ENCODE measurements around the gene GRID2IP. TPM values are rescaled to one million over a fixed set of nuclear protein-coding genes. Genes with fewer than 3 reads are reported as not detected.

The GRID2IP gene
- total and polyA plus RNA-seq, 5 donors from 2014 or later, result 0.10 to 0.15 TPM; not detected in 3

GRCh38 chr7:6497637-6497905, 53.7 kb downstream of the GRID2IP start:
- Mint-ChIP-seq H3K27me3 (no peaks in the 10 kb centered on the region), H3K36me3 (no peaks in the 10 kb centered on the region), H3K27ac (no peak overlapping the region), H3K4me3 (no peak overlapping the region), H3K9me3 (peaks cover 0 to 1% (median 0%) of the 10 kb centered on the region in 7 donors), H3K4me1 (no peaks in the 10 kb centered on the region)
- Histone ChIP-seq H3K27ac (ENCODE audit: insufficient read depth, low read length, poor library complexity, severe bottlenecking) (no peak overlapping the region), H3K4me1 (ENCODE audit: control insufficient read depth, insufficient read depth, low read length, poor library complexity, severe bottlenecking) (no peaks in the 10 kb centered on the region), H3K4me3 (ENCODE audit: low read depth, low read length) (no peak overlapping the region), H3K9me3 (ENCODE audit: control insufficient read depth in 2 of 2, low read length in 2 of 2) (no peaks in the 10 kb centered on the region), H3K36me3 (ENCODE audit: control insufficient read depth, insufficient read depth, low read length) (no peaks in the 10 kb centered on the region), H3K27me3 (ENCODE audit: control insufficient read depth, insufficient read depth, low read length) (no peaks in the 10 kb centered on the region)
- no peak for DNase-seq
- no peak for ATAC-seq (ENCODE audit: low read depth in 2 of 2)

DNA sequence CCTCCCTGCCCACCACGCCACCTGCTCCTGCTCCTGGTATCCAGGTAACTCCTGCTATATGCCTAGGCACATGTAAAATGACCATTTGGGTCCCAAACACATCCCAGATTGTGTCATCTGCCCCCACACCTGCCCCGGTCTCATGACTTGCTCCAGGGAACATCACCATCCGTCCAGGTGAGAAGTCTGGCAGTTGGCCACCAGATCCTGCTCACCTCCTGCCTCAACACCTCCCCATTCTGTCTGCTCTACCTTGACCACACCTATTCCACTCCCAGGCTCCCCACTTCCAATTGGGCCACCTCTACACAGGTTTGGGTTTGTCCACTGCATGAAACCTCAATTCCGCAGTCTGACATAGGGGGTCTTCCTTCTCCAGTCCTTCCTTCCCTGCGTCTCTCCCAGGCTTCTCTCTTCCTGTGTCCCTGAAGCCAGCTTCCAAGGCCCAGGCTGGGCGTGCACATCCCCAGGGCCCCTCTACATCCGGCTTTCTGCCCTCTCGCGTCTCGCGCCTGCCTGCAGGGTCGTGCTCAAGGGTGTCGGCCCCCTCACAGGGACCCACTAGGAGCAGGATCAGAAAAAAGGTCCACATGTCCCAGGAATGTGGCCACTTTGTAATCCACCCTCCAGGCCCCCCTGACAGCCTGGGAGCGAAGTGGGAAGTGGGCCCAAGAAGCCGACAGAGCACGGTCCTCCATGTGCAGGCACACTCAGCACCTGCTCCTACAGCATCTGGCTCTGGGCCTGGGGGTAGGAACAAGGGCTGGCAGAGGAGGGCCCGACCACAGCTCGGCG, 54.2 kb downstream of the GRID2IP start:
- DNase-seq, result no peak
- Histone ChIP-seq H3K36me3 (ENCODE audit: control insufficient read depth, insufficient read depth, low read length) (no peaks in the 10 kb centered on the region), H3K4me3 (ENCODE audit: low read depth, low read length) (no peak overlapping the region), H3K4me1 (ENCODE audit: control insufficient read depth, insufficient read depth, low read length, poor library complexity, severe bottlenecking) (no peaks in the 10 kb centered on the region), H3K9me3 (ENCODE audit: control insufficient read depth in 2 of 2, low read length in 2 of 2) (no peaks in the 10 kb centered on the region), H3K27ac (ENCODE audit: insufficient read depth, low read length, poor library complexity, severe bottlenecking) (no peak overlapping the region), H3K27me3 (ENCODE audit: control insufficient read depth, insufficient read depth, low read length) (no peaks in the 10 kb centered on the region)
- H3K9me3 Mint-ChIP-seq, result peaks cover 0 to 1% (median 0%) of the 10 kb centered on the region in 7 donors
- ATAC-seq (ENCODE audit: low read depth in 2 of 2), result no peak
- no peaks in the 10 kb centered on the region for H3K4me1 Mint-ChIP-seq
- H3K27ac Mint-ChIP-seq, result no peak overlapping the region
- no peaks in the 10 kb centered on the region for H3K36me3 Mint-ChIP-seq
- H3K4me3 Mint-ChIP-seq, result no peak overlapping the region
- peaks cover 3% of the 10 kb centered on the region for H3K27me3 Mint-ChIP-seq

- H3K9me3 Mint-ChIP-seq, result peaks cover 0 to 1% (median 0%) of the 10 kb centered on the region in 7 donors
- ATAC-seq (ENCODE audit: low read depth in 2 of 2), result no peak
- DNase-seq, result no peak
Observed at GRCh38 chr7:6495597-6496262, 55.5 kb downstream of the GRID2IP start.

DNA sequence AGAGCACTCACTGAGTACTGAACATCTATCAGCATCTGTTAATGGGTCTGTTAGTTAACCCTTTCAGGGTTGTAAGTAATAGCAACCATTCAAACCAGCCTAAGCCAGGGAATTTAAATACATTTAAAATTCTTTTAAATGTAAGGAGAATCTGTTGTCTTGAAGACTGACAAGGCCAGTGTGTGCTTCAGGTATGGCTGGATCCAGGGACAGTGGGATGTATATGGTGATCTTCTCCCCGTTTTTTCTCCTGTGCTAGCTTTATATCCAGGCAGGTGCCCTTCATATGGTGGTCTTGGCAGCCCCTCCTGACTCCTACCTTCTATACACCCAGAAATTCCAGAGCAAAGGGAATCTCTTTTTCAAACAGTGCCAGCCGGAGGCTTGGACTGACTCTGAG, 56.9 kb downstream of the GRID2IP start:
- ATAC-seq (ENCODE audit: low read depth in 2 of 2) (no peak), DNase-seq (no peak)
- Mint-ChIP-seq H3K27ac (no peak overlapping the region), H3K36me3 (no peaks in the 10 kb centered on the region), H3K4me3 (peak overlapping the region in 1 of 4 donors; percentile 13), H3K4me1 (no peaks in the 10 kb centered on the region), H3K9me3 (peaks cover 0 to 1% (median 0%) of the 10 kb centered on the region in 7 donors), H3K27me3 (peaks cover 4% of the 10 kb centered on the region)
- Histone ChIP-seq H3K9me3 (ENCODE audit: control insufficient read depth in 2 of 2, low read length in 2 of 2) (peaks cover 0 to 2% of the 10 kb centered on the region in 2 experiments), H3K36me3 (ENCODE audit: control insufficient read depth, insufficient read depth, low read length) (no peaks in the 10 kb centered on the region), H3K4me3 (ENCODE audit: low read depth, low read length) (no peak overlapping the region), H3K27me3 (ENCODE audit: control insufficient read depth, insufficient read depth, low read length) (no peaks in the 10 kb centered on the region), H3K27ac (ENCODE audit: insufficient read depth, low read length, poor library complexity, severe bottlenecking) (no peak overlapping the region), H3K4me1 (ENCODE audit: control insufficient read depth, insufficient read depth, low read length, poor library complexity, severe bottlenecking) (no peaks in the 10 kb centered on the region)

More at GRCh38 chr7:6495597-6496262, 55.5 kb downstream of the GRID2IP start:
- Mint-ChIP-seq H3K27ac (no peak overlapping the region), H3K4me3 (no peak overlapping the region), H3K27me3 (peaks cover 4% of the 10 kb centered on the region), H3K4me1 (no peaks in the 10 kb centered on the region), H3K36me3 (no peaks in the 10 kb centered on the region)
- H3K9me3 ChIP-seq (ENCODE audit: control insufficient read depth in 2 of 2, low read length in 2 of 2), result no peaks in the 10 kb centered on the region
- no peaks in the 10 kb centered on the region for H3K36me3 ChIP-seq (ENCODE audit: control insufficient read depth, insufficient read depth, low read length)
- H3K27ac ChIP-seq (ENCODE audit: insufficient read depth, low read length, poor library complexity, severe bottlenecking), result no peak overlapping the region
- no peaks in the 10 kb centered on the region for H3K27me3 ChIP-seq (ENCODE audit: control insufficient read depth, insufficient read depth, low read length)
- no peak overlapping the region for H3K4me3 ChIP-seq (ENCODE audit: low read depth, low read length)
- no peaks in the 10 kb centered on the region for H3K4me1 ChIP-seq (ENCODE audit: control insufficient read depth, insufficient read depth, low read length, poor library complexity, severe bottlenecking)

DNA sequence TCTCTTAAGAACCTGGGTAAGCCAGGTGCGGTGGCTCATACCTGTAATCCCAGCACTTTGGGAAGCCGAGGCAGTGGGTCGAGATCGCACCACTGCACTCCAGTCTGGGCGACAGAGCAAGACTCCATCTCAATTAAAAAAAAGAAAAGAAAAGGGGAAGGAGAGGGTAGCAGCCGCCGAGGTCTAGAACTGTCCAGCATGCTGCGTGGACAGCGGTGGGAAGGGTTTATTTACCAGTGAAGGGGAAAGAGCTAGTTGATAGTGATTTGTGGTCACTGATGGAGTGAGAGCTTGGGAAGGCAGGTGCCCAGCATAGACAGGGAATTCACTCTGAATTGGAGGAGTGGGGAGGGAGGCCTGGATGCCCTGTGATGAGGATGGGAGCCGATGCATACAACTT, 60.1 kb downstream of the GRID2IP start:
- Histone ChIP-seq H3K36me3 (ENCODE audit: control insufficient read depth, insufficient read depth, low read length) (no peaks in the 10 kb centered on the region), H3K27ac (ENCODE audit: insufficient read depth, low read length, poor library complexity, severe bottlenecking) (no peak overlapping the region), H3K27me3 (ENCODE audit: control insufficient read depth, insufficient read depth, low read length) (no peaks in the 10 kb centered on the region), H3K9me3 (ENCODE audit: control insufficient read depth in 2 of 2, low read length in 2 of 2) (peaks cover 0 to 2% of the 10 kb centered on the region in 2 experiments), H3K4me1 (ENCODE audit: control insufficient read depth, insufficient read depth, low read length, poor library complexity, severe bottlenecking) (no peaks in the 10 kb centered on the region), H3K4me3 (ENCODE audit: low read depth, low read length) (no peak overlapping the region)
- Mint-ChIP-seq H3K36me3 (no peaks in the 10 kb centered on the region), H3K27ac (no peak overlapping the region), H3K9me3 (peaks cover 0 to 1% (median 0%) of the 10 kb centered on the region in 7 donors), H3K27me3 (peaks cover 4% of the 10 kb centered on the region), H3K4me3 (peak overlapping the region in 1 of 4 donors; percentile 43), H3K4me1 (no peaks in the 10 kb centered on the region)
- ATAC-seq (ENCODE audit: low read depth in 2 of 2) (no peak), DNase-seq (no peak)

- DNase-seq (peak in 1 of 3 donors; percentile 39), ATAC-seq (ENCODE audit: low read depth in 2 of 2) (no peak)
- no peak overlapping the region for H3K4me3 ChIP-seq (ENCODE audit: low read depth, low read length)
- no peaks in the 10 kb centered on the region for H3K27me3 ChIP-seq (ENCODE audit: control insufficient read depth, insufficient read depth, low read length)
- no peaks in the 10 kb centered on the region for H3K36me3 Mint-ChIP-seq
- peaks cover 5% of the 10 kb centered on the region for H3K27me3 Mint-ChIP-seq
- H3K4me1 ChIP-seq (ENCODE audit: control insufficient read depth, insufficient read depth, low read length, poor library complexity, severe bottlenecking), result peaks cover under 1% of the 10 kb centered on the region
- no peak overlapping the region for H3K4me3 Mint-ChIP-seq
- H3K9me3 ChIP-seq (ENCODE audit: control insufficient read depth in 2 of 2, low read length in 2 of 2), result peaks cover 0 to 2% of the 10 kb centered on the region in 2 experiments
- H3K9me3 Mint-ChIP-seq, result peaks cover 0 to 1% (median 0%) of the 10 kb centered on the region in 7 donors
- peaks cover 0 to 3% (median 2%) of the 10 kb centered on the region in 4 donors for H3K4me1 Mint-ChIP-seq
- H3K27ac ChIP-seq (ENCODE audit: insufficient read depth, low read length, poor library complexity, severe bottlenecking), result no peak overlapping the region
- no peak overlapping the region for H3K27ac Mint-ChIP-seq
- no peaks in the 10 kb centered on the region for H3K36me3 ChIP-seq (ENCODE audit: control insufficient read depth, insufficient read depth, low read length)
Observed at GRCh38 chr7:6489612-6490011, 61.6 kb downstream of the GRID2IP start.

DNA sequence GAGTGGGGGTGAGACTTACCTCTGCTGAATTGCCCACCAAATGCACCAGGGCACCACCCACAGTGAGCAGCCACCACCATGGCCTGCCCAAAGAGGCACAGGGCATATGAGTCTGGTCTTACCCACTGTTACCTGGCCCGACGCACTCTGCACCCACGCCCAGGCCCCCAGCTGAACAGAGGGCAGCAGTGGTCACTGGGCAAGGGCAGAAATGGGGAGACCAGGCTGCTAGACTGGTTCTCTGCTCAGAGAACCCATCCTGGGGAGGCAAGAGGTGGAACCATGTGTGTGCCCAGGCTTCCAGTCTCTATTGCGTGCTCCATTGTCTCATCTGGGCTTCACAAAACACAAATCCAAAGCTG, 64.1 kb downstream of the GRID2IP start:
- Histone ChIP-seq H3K27me3 (ENCODE audit: control insufficient read depth, insufficient read depth, low read length) (no peaks in the 10 kb centered on the region), H3K36me3 (ENCODE audit: control insufficient read depth, insufficient read depth, low read length) (no peaks in the 10 kb centered on the region), H3K4me1 (ENCODE audit: control insufficient read depth, insufficient read depth, low read length, poor library complexity, severe bottlenecking) (peaks cover 19% of the 10 kb centered on the region), H3K9me3 (ENCODE audit: control insufficient read depth in 2 of 2, low read length in 2 of 2) (peaks cover 0 to 2% of the 10 kb centered on the region in 2 experiments), H3K27ac (ENCODE audit: insufficient read depth, low read length, poor library complexity, severe bottlenecking) (no peak overlapping the region), H3K4me3 (ENCODE audit: low read depth, low read length) (no peak overlapping the region)
- no peak for DNase-seq
- Mint-ChIP-seq H3K4me3 (peak overlapping the region in 1 of 4 donors; percentile 87), H3K27me3 (peaks cover 7% of the 10 kb centered on the region), H3K27ac (no peak overlapping the region), H3K9me3 (no peaks in the 10 kb centered on the region), H3K36me3 (no peaks in the 10 kb centered on the region), H3K4me1 (peaks cover 8 to 19% (median 13%) of the 10 kb centered on the region in 4 donors)
- ATAC-seq (ENCODE audit: low read depth in 2 of 2), result no peak
